AG10803 (cell line): ENCODE results near the gene ACOT7.
A peak's percentile ranks its signal among the peaks of the same experiment; 100 is the strongest.

ENCODE experiments used
- DNase-seq: peaks from one replicate; pipeline ENCODE4 v3.0.0; 2010; ENCODE audit warnings: low read depth
- H3K4me3 ChIP-seq: 2 replicates; pipeline ENCODE4 v1.5.1; 2011; ENCODE audit warnings: mild to moderate bottlenecking, low read length, control low read depth
- CTCF ChIP-seq: conservative IDR thresholded peaks from 2 replicates; pipeline ENCODE4 v1.5.1; 2011; ENCODE audit warnings: mild to moderate bottlenecking, low read length, control low read depth, inconsistent platforms

ACOT7 gene

GRCh38 chr1:6322161-6322560, 71.4 kb downstream of the ACOT7 start:
- no peak overlapping the region for H3K4me3 ChIP-seq
- DNase-seq = no peak
- no peak for TF ChIP-seq CTCF

- no peak for DNase-seq
- no peak for TF ChIP-seq CTCF
- H3K4me3 ChIP-seq = no peak overlapping the region
Observed at GRCh38 chr1:6321205-6321604, 72.4 kb downstream of the ACOT7 start.

- TF ChIP-seq CTCF = no peak
- H3K4me3 ChIP-seq = no peak overlapping the region
- DNase-seq = no peak
Observed at GRCh38 chr1:6317098-6317760, 76.3 kb downstream of the ACOT7 start.

GRCh38 chr1:6316240-6317097, 77.1 kb downstream of the ACOT7 start:
- no peak overlapping the region for H3K4me3 ChIP-seq
- TF ChIP-seq CTCF = no peak
- DNase-seq = peak; percentile 10

- TF ChIP-seq CTCF = no peak
Observed at GRCh38 chr1:6314503-6314902, 79.1 kb downstream of the ACOT7 start.

GRCh38 chr1:6313393-6314200, 80.0 kb downstream of the ACOT7 start:
- no peak for TF ChIP-seq CTCF
- DNase-seq = no peak
- H3K4me3 ChIP-seq = no peak overlapping the region

More at GRCh38 chr1:6314503-6314902, 79.1 kb downstream of the ACOT7 start:
- DNase-seq = no peak
- H3K4me3 ChIP-seq = no peak overlapping the region
